Thoracic aorta (tissue), 2 donors: ENCODE measurements around the gene PYGO2. TPM values are rescaled to one million over a fixed set of nuclear protein-coding genes. Genes with fewer than 3 reads are reported as not detected.

Experiments
- ATAC-seq: fragments of 150-250 bp; one replicate; pipeline ENCODE4 v1.8.0; 2017; ENCODE audit warnings: low read depth; ENCODE audit not compliant: insufficient number of reproducible peaks, low FRiP score
- DNase-seq: peaks from one replicate; pipeline ENCODE4 v3.0.0-alpha.2; 2020; ENCODE audit warnings: low spot score
- H3K27ac ChIP-seq, 2 donors: fragments of 200-600 bp; sonication (generic); 1 replicate in 1 of 2; 2 replicates in 1 of 2; pipeline ENCODE4 v1.5.1; 2016; ENCODE audit warnings: mild to moderate bottlenecking in 2 of 2, moderate library complexity in 2 of 2
- H3K27me3 ChIP-seq: fragments of 200-600 bp; sonication (generic); replicated peaks from 2 replicates; pipeline ENCODE4 v1.6.0; 2016; ENCODE audit warnings: mild to moderate bottlenecking; ENCODE audit not compliant: insufficient read depth
- H3K36me3 ChIP-seq: fragments of 200-600 bp; sonication (generic); one replicate; pipeline ENCODE4 v1.5.1; 2016
- H3K4me1 ChIP-seq, 2 donors: fragments of 200-600 bp; sonication (generic); 1 replicate in 1 of 2; 2 replicates in 1 of 2; pipeline versions ENCODE4 v1.5.1 to v1.6.0; 2016; ENCODE audit warnings: low read depth in 2 of 2, mild to moderate bottlenecking in 1 of 2; ENCODE audit not compliant: control insufficient read depth in 1 of 2
- H3K4me3 ChIP-seq: fragments of 200-600 bp; sonication (generic); 2 replicates; pipeline ENCODE4 v1.5.1; 2016; ENCODE audit warnings: mild to moderate bottlenecking
- H3K9me3 ChIP-seq: fragments of 200-600 bp; sonication (generic); 2 replicates; pipeline ENCODE4 v1.5.1; 2016
- CTCF ChIP-seq: fragments of 200-600 bp; sonication (generic); IDR thresholded peaks from one replicate; pipeline ENCODE4 v1.5.1; 2019; ENCODE audit warnings: antibody characterized with exemption
- total RNA-seq, 2 donors: library from RNA; depleted of rRNA; stranded (reverse); fragments of >200 nt; gene quantifications; one replicate each; pipeline versions ENCODE4 v1.1.0 to v1.2.3, GENCODE V29; 2016

PYGO2 gene
- total RNA-seq, 2 donors from 2014 or later: 17.8 to 21.4 TPM

GRCh38 chr1:155005076-155006011 is 43.8 kb upstream of the PYGO2 start:
- Histone ChIP-seq H3K27me3 (no peaks in the 10 kb centered on the region), H3K36me3 (peaks cover 3% of the 10 kb centered on the region), H3K27ac (peak overlapping the region; percentile 92 to 99), H3K4me1 (peaks cover 45 to 51% of the 10 kb centered on the region in 2 donors), H3K9me3 (no peaks in the 10 kb centered on the region), H3K4me3 (peak overlapping the region; percentile 99)
- TF ChIP-seq CTCF: no peak
- DNase-seq (peak; percentile 33), ATAC-seq (no peak)

- H3K27ac ChIP-seq: peak overlapping the region; percentile 92 to 99
- no peak for ATAC-seq
Measured at GRCh38 chr1:155004352-155005075, 42.9 kb upstream of the PYGO2 start.

GRCh38 chr1:155003766-155004351 is 42.3 kb upstream of the PYGO2 start:
- TF ChIP-seq CTCF: no peak
- no peaks in the 10 kb centered on the region for H3K36me3 ChIP-seq
- H3K4me3 ChIP-seq: peak overlapping the region; percentile 99
- peaks cover 58 to 63% of the 10 kb centered on the region in 2 donors for H3K4me1 ChIP-seq
- ATAC-seq: no peak
- H3K27ac ChIP-seq: peak overlapping the region; percentile 92 to 99
- no peaks in the 10 kb centered on the region for H3K27me3 ChIP-seq
- H3K9me3 ChIP-seq: no peaks in the 10 kb centered on the region
- DNase-seq: no peak

More at GRCh38 chr1:155004352-155005075, 42.9 kb upstream of the PYGO2 start:
- H3K4me1 ChIP-seq: peaks cover 52 to 57% of the 10 kb centered on the region in 2 donors
- TF ChIP-seq CTCF: no peak
- H3K36me3 ChIP-seq: no peaks in the 10 kb centered on the region
- H3K27me3 ChIP-seq: no peaks in the 10 kb centered on the region
- H3K4me3 ChIP-seq: peak overlapping the region; percentile 99
- DNase-seq: no peak
- H3K9me3 ChIP-seq: no peaks in the 10 kb centered on the region

GRCh38 chr1:155003227-155003765 is 41.7 kb upstream of the PYGO2 start:
- H3K36me3 ChIP-seq: no peaks in the 10 kb centered on the region
- no peak for ATAC-seq
- peak overlapping the region; percentile 92 to 99 for H3K27ac ChIP-seq
- TF ChIP-seq CTCF: no peak
- no peak for DNase-seq
- H3K4me3 ChIP-seq: peak overlapping the region; percentile 99
- H3K9me3 ChIP-seq: no peaks in the 10 kb centered on the region
- H3K27me3 ChIP-seq: no peaks in the 10 kb centered on the region
- H3K4me1 ChIP-seq: peaks cover 55 to 60% of the 10 kb centered on the region in 2 donors
